Muscle of back (tissue), 11 donors: ENCODE measurements around the gene KNDC1. TPM values are rescaled to one million over a fixed set of nuclear protein-coding genes. Genes with fewer than 3 reads are reported as not detected.
A peak's percentile ranks its signal among the peaks of the same experiment; 100 is the strongest.

Source experiments
- DNase-seq, 3 donors: peaks; one replicate each; pipeline versions ENCODE4 v3.0.0 to v3.0.0-alpha.2; 2013
- polyA plus RNA-seq, 10 donors: library from polyadenylated mRNA; unstranded; fragments of 120-200 nt; gene quantifications; one replicate each; pipeline ENCODE4 v1.2.1, GENCODE V29; 2013; ENCODE audit not compliant: insufficient read length in 10 of 10

The KNDC1 gene
- polyA plus RNA-seq, 10 donors = 1.4 to 7.5 (median 4.1) TPM

GRCh38 chr10:133274751-133275683, 115.0 kb downstream of the KNDC1 start:
- DNase-seq = peak in 1 of 3 donors; percentile 28

- DNase-seq = no peak
Observed at GRCh38 chr10:133275684-133276092, 115.7 kb downstream of the KNDC1 start.

Other genes starting within 250 kb of the KNDC1 start
- under 1 TPM; 0.21 to 0.53 (median 0.44) TPM for gene CFAP46, start 217.6 kb upstream of the KNDC1 start, polyA plus RNA-seq
- gene ADGRA1, start 72.3 kb upstream of the KNDC1 start, polyA plus RNA-seq = 1 to 10 TPM; 1.8 to 3.2 (median 2.5) TPM
- under 1 TPM in 2 of 10 donors, not detected in 8; 0.11 to 0.18 TPM for gene UTF1, start 70.0 kb downstream of the KNDC1 start, polyA plus RNA-seq
- under 1 TPM; 0.09 to 0.24 (median 0.18) TPM for gene VENTX, start 77.6 kb downstream of the KNDC1 start, polyA plus RNA-seq
- 1 to 10 TPM in 9 of 10 donors, under 1 TPM in 1; 0.70 to 3.3 (median 1.6) TPM for gene ADAM8, start 116.6 kb downstream of the KNDC1 start, polyA plus RNA-seq
- 10 to 100 TPM; 33.9 to 43.6 (median 40.1) TPM for gene TUBGCP2, start 148.7 kb downstream of the KNDC1 start, polyA plus RNA-seq
- gene ZNF511, start 148.7 kb downstream of the KNDC1 start, polyA plus RNA-seq = 10 to 100 TPM; 29.0 to 40.0 (median 33.4) TPM
- gene CALY, start 176.7 kb downstream of the KNDC1 start, polyA plus RNA-seq = under 1 TPM in 1 of 10 donors, not detected in 9; 0.30 TPM
- under 1 TPM in 4 of 10 donors, not detected in 6; 0.27 to 0.39 (median 0.30) TPM for gene PRAP1, start 187.2 kb downstream of the KNDC1 start, polyA plus RNA-seq
- 1 to 10 TPM; 2.6 to 9.3 (median 4.7) TPM for gene FUOM, start 197.8 kb downstream of the KNDC1 start, polyA plus RNA-seq
- 100 to 1,000 TPM in 9 of 10 donors, 10 to 100 TPM in 1; 96.4 to 132 (median 123) TPM for gene ECHS1, start 213.1 kb downstream of the KNDC1 start, polyA plus RNA-seq
- gene PAOX, start 219.0 kb downstream of the KNDC1 start, polyA plus RNA-seq = 1 to 10 TPM; 2.6 to 5.4 (median 3.0) TPM
- gene MTG1, start 233.9 kb downstream of the KNDC1 start, polyA plus RNA-seq = 10 to 100 TPM; 28.2 to 48.8 (median 36.5) TPM